Measurements from ENCODE around the gene TBPL2.
A peak's percentile ranks its signal among the peaks of the same experiment; 100 is the strongest.
"Not testable (repeated sequence)": the region's sequence is repeated elsewhere in the genome, so short reads cannot be mapped to it uniquely, and the experiment has no call there.

Gene TBPL2

GRCh38 chr14:55440385-55440784 is at the start of gene TBPL2:
Gene TBPL2, minus strand, starts transcription at chr14:55440616. Its CDS starts 167 bp downstream, at chr14:55440449.
- no peaks in the 10 kb centered on the region for H3K4me1 ChIP-seq (ENCODE audit: control insufficient read depth, insufficient read depth, low read length)
- H3K9ac ChIP-seq (ENCODE audit: low read depth, low read length), result no peak within 1 kb of the TSS
- peak within 1 kb of the TSS; percentile 9; the same call in 1 of the 2 replicates for H3K4me3 ChIP-seq (ENCODE audit: low read depth, low read length)
- no peak within 1 kb of the TSS for H3K27ac ChIP-seq (ENCODE audit: low read depth, low read length)
- H3K27me3 ChIP-seq (ENCODE audit: control insufficient read depth, insufficient read depth, low read length), result no peaks in the 10 kb centered on the region
- H3K9me3 ChIP-seq (ENCODE audit: control insufficient read depth, insufficient read depth, low read length), result no peaks in the 10 kb centered on the region
- no peaks in the 10 kb centered on the region for H3K36me3 ChIP-seq (ENCODE audit: control insufficient read depth, insufficient read depth, low read length)

GRCh38 chr14:55488204-55488603 is 47.8 kb upstream of the TBPL2 start:
- Histone ChIP-seq H3K27me3 (ENCODE audit: control insufficient read depth, insufficient read depth, low read length) (no peaks in the 10 kb centered on the region), H3K4me1 (ENCODE audit: control insufficient read depth, insufficient read depth, low read length) (no peaks in the 10 kb centered on the region), H3K27ac (ENCODE audit: low read depth, low read length) (no peak overlapping the region), H3K36me3 (ENCODE audit: control insufficient read depth, insufficient read depth, low read length) (no peaks in the 10 kb centered on the region), H3K4me3 (ENCODE audit: low read depth, low read length) (no peak overlapping the region), H3K9me3 (ENCODE audit: control insufficient read depth, insufficient read depth, low read length) (no peaks in the 10 kb centered on the region), H3K9ac (ENCODE audit: low read depth, low read length) (no peak overlapping the region)

GRCh38 chr14:55482936-55483605 is 42.7 kb upstream of the TBPL2 start:
- H3K4me3 ChIP-seq (ENCODE audit: low read depth, low read length), result no peak overlapping the region
- H3K27ac ChIP-seq (ENCODE audit: low read depth, low read length), result no peak overlapping the region
- no peaks in the 10 kb centered on the region for H3K9me3 ChIP-seq (ENCODE audit: control insufficient read depth, insufficient read depth, low read length)
- no peak overlapping the region for H3K9ac ChIP-seq (ENCODE audit: low read depth, low read length)
- H3K4me1 ChIP-seq (ENCODE audit: control insufficient read depth, insufficient read depth, low read length), result no peaks in the 10 kb centered on the region
- no peaks in the 10 kb centered on the region for H3K36me3 ChIP-seq (ENCODE audit: control insufficient read depth, insufficient read depth, low read length)
- H3K27me3 ChIP-seq (ENCODE audit: control insufficient read depth, insufficient read depth, low read length), result no peaks in the 10 kb centered on the region

- Histone ChIP-seq H3K9ac (ENCODE audit: low read depth, low read length) (no peak overlapping the region), H3K4me1 (ENCODE audit: control insufficient read depth, insufficient read depth, low read length) (no peaks in the 10 kb centered on the region), H3K36me3 (ENCODE audit: control insufficient read depth, insufficient read depth, low read length) (no peaks in the 10 kb centered on the region), H3K27me3 (ENCODE audit: control insufficient read depth, insufficient read depth, low read length) (no peaks in the 10 kb centered on the region), H3K27ac (ENCODE audit: low read depth, low read length) (no peak overlapping the region), H3K9me3 (ENCODE audit: control insufficient read depth, insufficient read depth, low read length) (no peaks in the 10 kb centered on the region), H3K4me3 (ENCODE audit: low read depth, low read length) (no peak overlapping the region)
Observed at GRCh38 chr14:55481769-55482168, 41.4 kb upstream of the TBPL2 start.

- H3K36me3 ChIP-seq (ENCODE audit: control insufficient read depth, insufficient read depth, low read length), result no peaks in the 10 kb centered on the region
- H3K4me1 ChIP-seq (ENCODE audit: control insufficient read depth, insufficient read depth, low read length), result no peaks in the 10 kb centered on the region
- no peak overlapping the region for H3K9ac ChIP-seq (ENCODE audit: low read depth, low read length)
- H3K4me3 ChIP-seq (ENCODE audit: low read depth, low read length), result no peak overlapping the region
- H3K9me3 ChIP-seq (ENCODE audit: control insufficient read depth, insufficient read depth, low read length), result no peaks in the 10 kb centered on the region
- H3K27ac ChIP-seq (ENCODE audit: low read depth, low read length), result no peak overlapping the region
- H3K27me3 ChIP-seq (ENCODE audit: control insufficient read depth, insufficient read depth, low read length), result no peaks in the 10 kb centered on the region
Observed at GRCh38 chr14:55477680-55478079, 37.3 kb upstream of the TBPL2 start.

- not testable (repeated sequence) for H3K9me3 ChIP-seq (ENCODE audit: control insufficient read depth, insufficient read depth, low read length); H3K9ac ChIP-seq (ENCODE audit: low read depth, low read length); H3K4me3 ChIP-seq (ENCODE audit: low read depth, low read length); H3K27ac ChIP-seq (ENCODE audit: low read depth, low read length); H3K4me1 ChIP-seq (ENCODE audit: control insufficient read depth, insufficient read depth, low read length); H3K27me3 ChIP-seq (ENCODE audit: control insufficient read depth, insufficient read depth, low read length); H3K36me3 ChIP-seq (ENCODE audit: control insufficient read depth, insufficient read depth, low read length)
Observed at GRCh38 chr14:55476448-55476847, 36.0 kb upstream of the TBPL2 start.

GRCh38 chr14:55473786-55474185 is 33.4 kb upstream of the TBPL2 start:
- Histone ChIP-seq H3K4me3 (ENCODE audit: low read depth, low read length) (no peak overlapping the region), H3K27ac (ENCODE audit: low read depth, low read length) (no peak overlapping the region), H3K36me3 (ENCODE audit: control insufficient read depth, insufficient read depth, low read length) (no peaks in the 10 kb centered on the region), H3K4me1 (ENCODE audit: control insufficient read depth, insufficient read depth, low read length) (no peaks in the 10 kb centered on the region), H3K9me3 (ENCODE audit: control insufficient read depth, insufficient read depth, low read length) (no peaks in the 10 kb centered on the region), H3K27me3 (ENCODE audit: control insufficient read depth, insufficient read depth, low read length) (no peaks in the 10 kb centered on the region), H3K9ac (ENCODE audit: low read depth, low read length) (no peak overlapping the region)

- no peaks in the 10 kb centered on the region for H3K4me1 ChIP-seq (ENCODE audit: control insufficient read depth, insufficient read depth, low read length)
- H3K9ac ChIP-seq (ENCODE audit: low read depth, low read length), result no peak overlapping the region
- no peaks in the 10 kb centered on the region for H3K36me3 ChIP-seq (ENCODE audit: control insufficient read depth, insufficient read depth, low read length)
- H3K27ac ChIP-seq (ENCODE audit: low read depth, low read length), result no peak overlapping the region
- no peaks in the 10 kb centered on the region for H3K27me3 ChIP-seq (ENCODE audit: control insufficient read depth, insufficient read depth, low read length)
- H3K4me3 ChIP-seq (ENCODE audit: low read depth, low read length), result no peak overlapping the region
- 0 out of 2 replicates have a peak, but pooled peaks cover 3% of the 10 kb centered on the region for H3K9me3 ChIP-seq (ENCODE audit: control insufficient read depth, insufficient read depth, low read length)
Observed at GRCh38 chr14:55470025-55470424, 29.6 kb upstream of the TBPL2 start.

GRCh38 chr14:55467307-55467706 is 26.9 kb upstream of the TBPL2 start:
- no peak overlapping the region for H3K27ac ChIP-seq (ENCODE audit: low read depth, low read length)
- H3K27me3 ChIP-seq (ENCODE audit: control insufficient read depth, insufficient read depth, low read length), result no peaks in the 10 kb centered on the region
- H3K4me1 ChIP-seq (ENCODE audit: control insufficient read depth, insufficient read depth, low read length), result no peaks in the 10 kb centered on the region
- H3K9me3 ChIP-seq (ENCODE audit: control insufficient read depth, insufficient read depth, low read length), result 0 out of 2 replicates have a peak, but pooled peaks cover 3% of the 10 kb centered on the region
- H3K36me3 ChIP-seq (ENCODE audit: control insufficient read depth, insufficient read depth, low read length), result no peaks in the 10 kb centered on the region
- no peak overlapping the region for H3K4me3 ChIP-seq (ENCODE audit: low read depth, low read length)
- no peak overlapping the region for H3K9ac ChIP-seq (ENCODE audit: low read depth, low read length)

- no peaks in the 10 kb centered on the region for H3K27me3 ChIP-seq (ENCODE audit: control insufficient read depth, insufficient read depth, low read length)
- peaks cover 8% of the 10 kb centered on the region for H3K4me1 ChIP-seq (ENCODE audit: control insufficient read depth, insufficient read depth, low read length)
- no peak overlapping the region for H3K9ac ChIP-seq (ENCODE audit: low read depth, low read length)
- H3K27ac ChIP-seq (ENCODE audit: low read depth, low read length), result no peak overlapping the region
- H3K36me3 ChIP-seq (ENCODE audit: control insufficient read depth, insufficient read depth, low read length), result no peaks in the 10 kb centered on the region
- H3K9me3 ChIP-seq (ENCODE audit: control insufficient read depth, insufficient read depth, low read length), result no peaks in the 10 kb centered on the region; the same call in 1 of the 2 replicates
- no peak overlapping the region for H3K4me3 ChIP-seq (ENCODE audit: low read depth, low read length)
Observed at GRCh38 chr14:55458800-55459515, 18.5 kb upstream of the TBPL2 start.

- no peaks in the 10 kb centered on the region; the same call in 1 of the 2 replicates for H3K9me3 ChIP-seq (ENCODE audit: control insufficient read depth, insufficient read depth, low read length)
- H3K27ac ChIP-seq (ENCODE audit: low read depth, low read length), result no peak overlapping the region
- no peaks in the 10 kb centered on the region for H3K36me3 ChIP-seq (ENCODE audit: control insufficient read depth, insufficient read depth, low read length)
- H3K27me3 ChIP-seq (ENCODE audit: control insufficient read depth, insufficient read depth, low read length), result no peaks in the 10 kb centered on the region
- H3K4me1 ChIP-seq (ENCODE audit: control insufficient read depth, insufficient read depth, low read length), result peaks cover 13% of the 10 kb centered on the region
- H3K9ac ChIP-seq (ENCODE audit: low read depth, low read length), result no peak overlapping the region
- no peak overlapping the region for H3K4me3 ChIP-seq (ENCODE audit: low read depth, low read length)
Observed at GRCh38 chr14:55457496-55457895, 17.1 kb upstream of the TBPL2 start.
